ENCODE results near the gene UBE2C. TPM values are rescaled to one million over a fixed set of nuclear protein-coding genes. Genes with fewer than 3 reads are reported as not detected.
"Not testable (repeated sequence)": the region's sequence is repeated elsewhere in the genome, so short reads cannot be mapped to it uniquely, and the experiment has no call there.

Gene UBE2C
- total RNA-seq, 6 experiments from 2014 or later, result 0.66 to 5.8 (median 3.7) TPM; not detected in 1

DNA sequence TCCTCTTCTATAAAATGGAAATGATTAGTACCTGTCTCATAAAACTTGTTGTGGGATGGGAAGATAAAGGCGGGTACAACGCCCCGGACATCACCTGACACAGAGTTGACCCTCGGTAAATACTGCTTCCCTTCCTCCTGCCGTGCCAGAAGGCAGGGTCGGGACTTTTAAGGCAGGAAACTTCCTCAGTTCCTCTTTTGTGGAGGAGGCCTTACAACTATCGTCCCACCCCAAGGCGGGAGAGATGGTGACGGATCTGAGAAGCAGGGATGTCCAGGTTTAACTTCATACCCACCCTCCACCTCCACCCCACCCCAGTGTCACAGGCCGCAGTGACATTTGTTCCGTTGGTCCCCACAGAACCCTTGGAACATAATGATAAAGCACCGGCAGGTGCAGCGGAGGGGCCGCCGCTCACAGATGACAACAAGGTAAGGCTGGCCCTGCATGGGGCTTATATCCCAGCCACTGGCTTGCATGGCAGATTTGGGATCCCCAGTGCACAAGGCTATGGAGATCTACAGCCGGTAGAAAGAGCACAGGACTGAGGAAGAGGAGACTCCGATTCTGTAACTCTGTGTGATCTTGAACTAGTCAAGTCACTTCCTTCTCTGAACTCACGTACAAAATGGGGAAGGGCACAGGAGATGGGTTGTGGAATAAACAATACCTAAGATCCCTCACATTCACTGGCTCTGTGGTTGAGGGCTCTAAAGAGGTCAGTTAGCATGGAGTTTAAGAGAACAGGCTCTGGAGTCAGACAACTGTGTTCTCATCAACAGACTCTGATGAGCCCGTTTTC lies 19.9 kb upstream of the UBE2C start:
- WGBS (ENCODE audit: insufficient coverage, low coverage, low lambda C conversion rate, missing lambda C conversion rate), result 18% methylated on average over 19 of the region's 19 CpGs
- TF ChIP-seq, protein P1, sequence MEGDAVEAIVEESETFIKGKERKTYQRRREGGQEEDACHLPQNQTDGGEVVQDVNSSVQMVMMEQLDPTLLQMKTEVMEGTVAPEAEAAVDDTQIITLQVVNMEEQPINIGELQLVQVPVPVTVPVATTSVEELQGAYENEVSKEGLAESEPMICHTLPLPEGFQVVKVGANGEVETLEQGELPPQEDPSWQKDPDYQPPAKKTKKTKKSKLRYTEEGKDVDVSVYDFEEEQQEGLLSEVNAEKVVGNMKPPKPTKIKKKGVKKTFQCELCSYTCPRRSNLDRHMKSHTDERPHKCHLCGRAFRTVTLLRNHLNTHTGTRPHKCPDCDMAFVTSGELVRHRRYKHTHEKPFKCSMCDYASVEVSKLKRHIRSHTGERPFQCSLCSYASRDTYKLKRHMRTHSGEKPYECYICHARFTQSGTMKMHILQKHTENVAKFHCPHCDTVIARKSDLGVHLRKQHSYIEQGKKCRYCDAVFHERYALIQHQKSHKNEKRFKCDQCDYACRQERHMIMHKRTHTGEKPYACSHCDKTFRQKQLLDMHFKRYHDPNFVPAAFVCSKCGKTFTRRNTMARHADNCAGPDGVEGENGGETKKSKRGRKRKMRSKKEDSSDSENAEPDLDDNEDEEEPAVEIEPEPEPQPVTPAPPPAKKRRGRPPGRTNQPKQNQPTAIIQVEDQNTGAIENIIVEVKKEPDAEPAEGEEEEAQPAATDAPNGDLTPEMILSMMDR (IDR thresholded peaks at IDR 0.05), result no peak
- no peak for TF ChIP-seq POLR2A (IDR thresholded peaks at IDR 0.05)
- Histone ChIP-seq H3K4me3 (peak overlapping the region; percentile 90 to 96 (median 92)), H3K36me3 (peaks cover 0 to 33% (median 13%) of the 10 kb centered on the region in 4 donors), H3K27ac (peak overlapping the region; percentile 78 to 82 (median 81)), H3K27me3 (no peaks in the 10 kb centered on the region), H3K4me1 (peaks cover 0 to 9% (median 3%) of the 10 kb centered on the region in 4 donors), H3K9me3 (no peaks in the 10 kb centered on the region)
- DNase-seq (peak in 1 of 3 donors; percentile 23), ATAC-seq (peak in 3 of 4 donors; percentile 28 to 45 (median 29))
- intact Hi-C loops (cut with DNase I), result loop anchor here in 1 of 2 donors (10.0 kb wide), 1 partner anchor 172 kb away; no protein-coding TSS in a partner anchor

DNA sequence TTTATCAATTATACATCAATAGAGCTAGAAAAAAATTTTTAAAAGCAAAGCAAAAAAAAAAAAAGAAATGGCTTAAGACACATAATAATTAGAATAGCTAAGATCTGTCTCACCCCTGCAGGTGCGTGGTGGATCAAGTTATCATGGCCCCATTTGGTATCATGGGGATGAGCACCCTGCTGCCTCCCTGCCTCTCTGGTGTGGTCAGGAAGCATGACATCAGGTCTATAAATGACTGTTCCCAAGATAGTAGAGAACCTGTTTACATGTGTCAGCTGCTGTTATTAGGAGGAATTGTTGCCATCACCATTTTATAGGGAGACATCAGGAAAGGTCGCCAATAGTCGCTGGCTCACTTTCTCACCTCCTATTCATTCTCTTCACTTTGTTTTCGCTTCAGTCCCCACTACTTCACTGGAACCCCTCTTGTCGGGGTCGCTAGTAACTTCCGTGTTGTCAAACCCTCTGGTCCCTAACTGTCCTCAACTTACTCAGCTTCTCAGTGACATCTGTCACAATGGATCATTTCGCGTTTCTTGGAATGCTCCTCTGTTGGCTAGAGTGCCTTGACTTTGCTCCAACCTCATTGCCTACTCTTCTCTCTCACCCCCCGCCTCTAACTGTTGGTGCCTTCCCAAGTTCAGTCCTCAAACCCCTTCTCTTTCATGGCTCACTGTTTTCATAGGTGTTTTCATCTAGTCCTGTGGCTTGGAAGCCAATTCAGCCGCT lies 15.9 kb upstream of the UBE2C start:
- Histone ChIP-seq H3K4me3 (no peak overlapping the region), H3K27ac (no peak overlapping the region), H3K27me3 (no peaks in the 10 kb centered on the region), H3K4me1 (peaks cover 0 to 9% (median 3%) of the 10 kb centered on the region in 4 donors), H3K9me3 (no peaks in the 10 kb centered on the region), H3K36me3 (peaks cover 0 to 39% (median 13%) of the 10 kb centered on the region in 4 donors)
- TF ChIP-seq, protein P1 (IDR thresholded peaks at IDR 0.05), result no peak
- TF ChIP-seq POLR2A (IDR thresholded peaks at IDR 0.05), result no peak
- ATAC-seq (no peak), DNase-seq (no peak)
- 94% methylated on average over 11 of the region's 11 CpGs for WGBS (ENCODE audit: insufficient coverage, low coverage, low lambda C conversion rate, missing lambda C conversion rate)
- intact Hi-C loops (cut with DNase I), result loop anchor here in 1 of 2 donors (10.0 kb wide), 1 partner anchor 168 kb away; no protein-coding TSS in a partner anchor

DNA sequence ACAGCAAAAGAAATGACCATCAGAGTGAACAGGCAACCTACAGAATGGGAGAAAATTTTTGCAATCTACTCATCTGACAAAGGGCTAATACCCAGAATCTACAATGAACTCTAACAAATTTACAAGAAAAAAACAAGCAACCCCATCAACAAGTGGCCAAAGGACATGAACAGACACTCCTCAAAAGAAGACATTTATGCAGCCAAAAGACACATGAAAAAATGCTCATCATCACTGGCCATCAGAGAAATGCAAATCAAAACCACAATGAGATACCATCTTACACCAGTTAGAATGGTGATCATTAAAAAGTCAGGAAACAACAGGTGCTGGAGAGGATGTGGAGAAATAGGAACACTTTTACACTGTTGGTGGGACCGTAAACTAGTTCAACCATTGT lies 14.9 kb upstream of the UBE2C start:
- no CpG with 5 or more reads among the region's 1 CpG for WGBS (ENCODE audit: insufficient coverage, low coverage, low lambda C conversion rate, missing lambda C conversion rate)
- H3K4me1 ChIP-seq, result not testable (repeated sequence)

GRCh38 chr20:45797955-45798354 lies 14.5 kb upstream of the UBE2C start:
- peaks cover 0 to 54% (median 15%) of the 10 kb centered on the region in 4 donors for H3K36me3 ChIP-seq
- H3K9me3 ChIP-seq, result not testable (repeated sequence)

More for the DNA sequence above, 14.9 kb upstream of the UBE2C start:
- ATAC-seq, H3K27ac ChIP-seq, H3K9me3 ChIP-seq, H3K27me3 ChIP-seq, H3K4me3 ChIP-seq, DNase-seq: not testable (repeated sequence)
- H3K36me3 ChIP-seq, result peaks cover 0 to 50% (median 14%) of the 10 kb centered on the region in 4 donors
- intact Hi-C loops (cut with DNase I), result loop anchor here in 1 of 2 donors (10.0 kb wide), 1 partner anchor 167 kb away; no protein-coding TSS in a partner anchor

GRCh38 chr20:45798935-45799642 lies 13.4 kb upstream of the UBE2C start:
- Histone ChIP-seq H3K27me3 (no peaks in the 10 kb centered on the region), H3K4me1 (no peaks in the 10 kb centered on the region), H3K27ac (no peak overlapping the region), H3K4me3 (no peak overlapping the region), H3K9me3 (no peaks in the 10 kb centered on the region), H3K36me3 (peaks cover 0 to 61% (median 24%) of the 10 kb centered on the region in 4 donors)
- ATAC-seq, result peak; percentile 87 to 91 (median 89)
- intact Hi-C loops (cut with DNase I), result loop anchor here in 1 of 2 donors (10.0 kb wide), 1 partner anchor 166 kb away; no protein-coding TSS in a partner anchor
- 29% methylated on average over 4 of the region's 4 CpGs for WGBS (ENCODE audit: insufficient coverage, low coverage, low lambda C conversion rate, missing lambda C conversion rate)
- no peak for TF ChIP-seq POLR2A (IDR thresholded peaks at IDR 0.05)
- TF ChIP-seq, protein P1 (IDR thresholded peaks at IDR 0.05), result peak; percentile 35 to 80 (median 73)
- DNase-seq, result peak in 1 of 3 donors; percentile 55

More at GRCh38 chr20:45797955-45798354, 14.5 kb upstream of the UBE2C start:
- not testable (repeated sequence) for H3K4me1 ChIP-seq, DNase-seq, ATAC-seq, H3K4me3 ChIP-seq, H3K27ac ChIP-seq, H3K27me3 ChIP-seq
- intact Hi-C loops (cut with DNase I), result loop anchor here in 1 of 2 donors (10.0 kb wide), 1 partner anchor 167 kb away; no protein-coding TSS in a partner anchor
- WGBS (ENCODE audit: insufficient coverage, low coverage, low lambda C conversion rate, missing lambda C conversion rate), result 90% methylated on average over 2 of the region's 3 CpGs

Measured in right lobe of liver (tissue), 6 donors.